ENCODE data around the gene ZSCAN31. TPM values are rescaled to one million over a fixed set of nuclear protein-coding genes. Genes with fewer than 3 reads are reported as not detected.

The ZSCAN31 gene
- total and polyA plus RNA-seq, 2 of the 8 experiments (the other 6 are each of a cell fraction or from before 2014, with no cell fraction given) = 1.9 to 7.0 TPM

- no peak for TF ChIP-seq HDAC6 (IDR thresholded peaks at IDR 0.05; ENCODE audit: low read depth, low read length)
- no peak for TF ChIP-seq POLR2AphosphoS5 (IDR thresholded peaks at IDR 0.05; ENCODE audit: low read depth, low read length)
- no peak for TF ChIP-seq EZH2 (IDR thresholded peaks at IDR 0.05; ENCODE audit: low read depth, low read length, severe bottlenecking)
- TF ChIP-seq CBX8 (IDR thresholded peaks at IDR 0.05; ENCODE audit: borderline replicate concordance, low read depth, low read length) = no peak
- no peak for TF ChIP-seq SIRT6 (IDR thresholded peaks at IDR 0.05; ENCODE audit: low read length)
- no peak for TF ChIP-seq ATF3 (IDR thresholded peaks at IDR 0.05; ENCODE audit: insufficient read depth, low read depth, low read length)
- no peak for TF ChIP-seq PHF8 (conservative IDR thresholded peaks at IDR 0.05; ENCODE audit: low read depth, low read length)
Observed at GRCh38 chr6:28345201-28345600, 9.3 kb upstream of the ZSCAN31 start (continued).

Measured in H1 (cell line).